GM19240 (cell line): ENCODE data around the gene ARID3A.

ENCODE experiments used
- DNase-seq: peaks from one replicate; pipeline ENCODE4 v3.0.0; 2011; ENCODE audit warnings: low spot score; ENCODE audit not compliant: insufficient read length

Gene ARID3A

DNA sequence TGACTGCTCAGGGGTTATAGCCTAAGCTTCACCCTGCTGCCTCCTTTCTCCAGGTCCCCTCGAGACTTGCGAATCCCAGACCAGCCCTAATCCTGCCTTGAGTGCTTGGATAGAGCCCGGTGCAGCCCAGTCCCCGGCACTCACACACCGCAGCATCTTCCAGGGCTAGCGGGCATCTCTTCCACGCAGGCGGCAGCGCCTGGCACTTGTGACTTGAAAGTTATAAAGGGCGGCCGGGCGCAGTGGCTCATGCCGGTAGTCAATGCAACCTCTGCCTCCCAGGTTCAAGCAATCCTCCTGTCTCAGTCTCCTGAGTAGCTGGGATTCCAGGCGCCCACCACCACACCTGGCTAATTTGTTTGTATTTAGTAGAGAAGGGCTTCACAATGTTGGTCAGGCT is 60.2 kb downstream of the ARID3A start:
- DNase-seq: no peak

GRCh38 chr19:988081-988480 is 62.2 kb downstream of the ARID3A start:
- DNase-seq: no peak

- no peak for DNase-seq
These were observed 62.7 kb downstream of the ARID3A start for GRCh38 chr19:988510-988909.

GRCh38 chr19:989381-990081 is 63.7 kb downstream of the ARID3A start:
- DNase-seq: no peak

DNA sequence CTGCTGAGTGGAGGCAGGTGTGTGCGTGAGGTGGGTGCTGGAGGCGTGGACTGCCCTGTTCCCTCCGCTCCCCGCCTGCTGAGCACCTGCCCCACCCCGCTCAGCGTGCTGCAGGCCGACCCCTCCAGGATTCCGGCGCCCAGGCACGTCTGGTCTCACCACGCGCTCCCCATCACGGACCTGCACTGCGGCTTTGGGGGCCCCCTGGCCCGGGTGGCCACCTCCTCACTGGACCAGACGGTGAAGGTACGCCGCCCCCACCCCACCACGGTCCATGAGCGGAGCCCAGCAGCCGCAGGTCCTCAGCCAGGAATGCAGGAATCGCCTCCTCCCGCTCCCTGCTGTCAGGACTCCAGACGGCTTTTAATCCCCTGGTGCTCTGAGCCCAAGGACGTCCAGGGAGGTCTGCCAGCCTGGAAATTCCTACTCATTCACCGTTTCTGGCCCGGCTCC is 64.3 kb downstream of the ARID3A start:
- no peak for DNase-seq

DNA sequence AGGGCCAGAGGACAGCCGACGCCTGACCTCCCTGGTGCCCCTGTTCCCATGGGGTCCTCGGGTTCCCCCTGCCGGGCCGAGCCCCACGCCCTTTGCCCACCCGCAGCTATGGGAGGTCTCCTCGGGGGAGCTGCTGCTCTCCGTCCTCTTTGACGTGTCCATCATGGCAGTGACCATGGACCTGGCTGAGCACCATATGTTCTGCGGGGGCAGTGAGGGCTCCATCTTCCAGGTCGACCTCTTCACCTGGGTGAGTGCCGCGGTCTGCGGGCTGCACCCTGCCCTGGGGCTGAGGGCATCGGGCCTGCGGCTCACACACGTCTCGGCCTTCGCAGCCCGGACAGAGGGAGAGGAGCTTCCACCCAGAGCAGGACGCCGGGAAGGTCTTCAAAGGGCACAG is 64.9 kb downstream of the ARID3A start:
- no peak for DNase-seq

DNA sequence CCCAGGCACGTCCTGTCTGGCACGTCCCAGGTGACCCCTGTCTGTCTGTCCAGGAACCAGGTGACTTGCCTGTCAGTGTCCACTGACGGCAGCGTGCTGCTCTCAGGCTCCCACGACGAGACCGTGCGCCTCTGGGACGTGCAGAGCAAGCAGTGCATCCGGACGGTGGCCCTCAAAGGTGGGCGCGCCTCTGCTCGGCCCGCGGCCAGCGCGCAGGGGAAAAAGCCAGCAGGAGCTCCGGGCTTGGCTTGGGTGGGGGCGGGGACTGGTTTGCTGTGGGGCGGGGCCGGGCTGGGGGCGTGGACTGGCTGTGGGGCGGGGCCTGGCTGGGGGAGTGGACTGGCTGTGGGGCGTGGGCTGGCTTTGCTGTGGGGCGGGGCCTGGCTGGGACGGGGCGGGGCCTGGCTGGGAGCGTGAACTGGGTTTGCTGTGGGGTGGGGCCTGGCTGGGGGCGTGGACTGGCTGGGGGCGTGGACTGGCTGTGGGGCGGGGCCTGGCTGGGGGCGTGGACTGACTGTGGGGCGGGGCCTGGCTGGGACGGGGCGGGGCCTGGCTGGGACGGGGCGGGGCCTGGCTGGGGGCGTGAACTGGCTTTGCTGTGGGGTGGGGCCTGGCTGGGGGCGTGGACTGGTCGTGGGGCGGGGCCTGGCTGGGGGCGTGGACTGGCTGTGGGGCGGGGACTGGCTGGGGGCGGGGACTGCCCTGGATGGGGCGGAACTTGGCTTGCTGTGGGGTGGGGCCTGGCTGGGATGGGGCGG is 65.5 kb downstream of the ARID3A start:
- no peak for DNase-seq

DNA sequence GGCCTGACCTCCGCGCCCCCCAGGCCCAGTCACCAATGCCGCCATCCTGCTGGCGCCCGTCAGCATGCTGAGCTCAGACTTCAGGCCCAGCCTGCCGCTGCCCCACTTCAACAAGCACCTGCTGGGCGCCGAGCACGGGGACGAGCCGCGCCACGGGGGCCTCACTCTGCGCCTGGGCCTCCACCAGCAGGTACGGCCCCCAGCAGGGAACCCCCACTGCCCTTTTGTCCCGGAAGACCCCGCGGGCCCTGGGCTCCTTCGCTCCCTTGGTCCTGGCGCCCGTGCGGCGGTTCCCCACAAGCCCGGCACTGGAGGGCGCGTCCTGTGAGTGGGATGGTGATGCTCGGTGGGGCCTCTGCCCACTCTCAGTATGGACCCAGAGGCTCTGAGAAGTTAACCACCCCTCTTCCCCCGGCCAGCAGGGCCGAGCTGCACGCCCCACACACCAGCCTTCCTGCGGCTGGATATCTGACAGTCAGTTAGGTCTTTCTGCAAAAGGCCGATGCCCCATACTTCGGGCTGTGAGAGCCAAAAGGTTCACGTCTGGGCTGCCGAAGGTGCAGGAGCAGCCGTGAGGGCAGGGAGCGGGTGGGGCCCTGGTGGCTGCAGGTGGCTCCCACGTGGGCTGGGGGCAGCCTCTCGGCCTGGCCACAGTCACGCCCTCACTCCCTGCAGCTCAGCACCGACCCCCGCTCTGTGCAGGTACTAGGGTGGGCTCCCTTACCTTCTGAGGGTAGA is 66.3 kb downstream of the ARID3A start:
- no peak for DNase-seq

- DNase-seq: no peak
These were observed 66.8 kb downstream of the ARID3A start for GRCh38 chr19:992670-993055.

DNA sequence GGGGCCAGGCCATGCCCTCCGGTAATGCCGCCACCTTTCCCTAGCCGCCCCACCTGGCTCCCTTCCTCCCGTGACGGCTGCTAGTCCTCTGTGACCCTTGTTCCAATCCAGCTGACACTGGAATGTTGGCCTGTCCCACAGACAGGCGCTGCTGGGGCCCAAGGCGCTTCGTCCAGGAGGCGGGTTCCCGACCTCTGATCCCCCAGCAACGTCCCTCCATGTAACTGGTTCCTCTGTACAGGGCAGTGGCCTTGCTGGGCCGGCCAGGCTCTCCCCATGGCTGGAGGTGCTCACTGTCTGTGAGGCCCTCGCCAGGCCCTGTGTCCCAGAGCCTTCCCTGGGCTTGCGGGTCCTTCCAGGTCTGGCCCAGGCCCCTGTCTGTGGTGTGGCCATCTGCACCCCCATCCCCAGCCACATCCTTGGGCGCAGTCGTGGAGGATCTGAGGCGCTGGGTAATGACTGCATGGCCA is 67.6 kb downstream of the ARID3A start:
- no peak for DNase-seq

DNA sequence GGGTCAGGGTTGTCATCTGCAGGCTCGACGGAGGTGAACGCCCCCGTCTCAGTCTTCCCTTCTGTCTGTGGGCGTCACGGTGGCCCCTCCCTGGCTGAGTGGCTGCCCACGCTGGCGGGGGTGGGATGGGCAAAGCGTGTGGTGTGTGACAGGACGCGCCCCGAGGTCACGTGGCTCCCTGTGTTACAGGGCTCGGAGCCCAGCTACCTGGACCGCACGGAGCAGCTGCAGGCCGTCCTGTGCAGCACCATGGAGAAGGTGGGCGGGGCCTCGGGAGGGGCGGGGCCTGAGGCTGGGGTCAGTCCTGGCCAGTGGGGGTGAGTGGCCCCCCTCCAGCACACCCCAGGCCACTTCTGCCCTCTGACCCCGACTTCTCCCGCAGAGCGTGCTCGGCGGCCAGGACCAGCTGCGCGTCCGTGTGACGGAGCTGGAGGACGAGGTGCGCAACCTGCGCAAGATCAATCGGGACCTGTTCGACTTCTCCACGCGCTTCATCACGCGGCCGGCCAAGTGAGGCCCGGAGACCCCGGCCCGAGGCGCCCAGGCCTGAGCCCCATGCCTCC is 68.1 kb downstream of the ARID3A start:
- no peak for DNase-seq

- DNase-seq: no peak
These were observed 68.7 kb downstream of the ARID3A start for GRCh38 chr19:994516-994915.

DNA sequence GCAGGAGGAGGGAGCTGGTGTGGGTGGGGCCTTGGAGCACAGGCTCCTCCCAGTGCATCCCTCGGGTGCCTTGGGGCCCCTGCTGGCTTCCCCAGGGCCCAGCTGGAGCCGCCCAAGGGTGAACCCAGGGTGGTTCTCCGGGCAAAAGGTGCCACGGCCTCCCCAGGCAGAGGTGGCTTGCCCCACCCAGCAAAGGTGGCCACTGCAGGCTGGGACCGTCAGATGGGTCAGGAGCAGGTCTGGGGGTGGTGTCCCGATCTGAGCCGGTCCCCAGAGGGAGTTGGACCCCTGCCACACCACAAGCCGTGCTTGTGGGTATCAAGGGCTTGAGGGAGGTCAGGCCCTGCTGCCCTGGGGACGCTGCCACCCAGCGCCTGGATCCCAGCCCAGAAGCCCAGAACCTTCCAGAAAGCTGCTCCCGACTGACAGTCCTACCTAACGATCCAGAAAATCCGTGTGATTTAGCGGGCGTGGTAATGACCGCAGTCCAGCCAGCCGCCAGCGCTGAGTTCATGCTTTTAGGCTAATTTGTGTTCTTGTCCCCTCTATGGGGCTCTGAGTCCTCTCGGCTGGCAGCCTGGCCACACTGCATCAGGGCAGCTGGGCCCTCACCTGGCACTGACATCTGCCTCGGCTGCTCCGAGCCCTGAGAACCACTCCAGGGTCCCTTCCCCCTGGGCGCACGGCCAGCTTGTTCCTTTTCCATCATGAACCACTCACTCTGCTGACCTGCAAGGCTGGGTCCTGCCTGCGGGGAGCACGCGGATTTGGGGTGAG is 69.4 kb downstream of the ARID3A start:
- DNase-seq: no peak

- DNase-seq: no peak
These were observed 70.4 kb downstream of the ARID3A start for GRCh38 chr19:996051-996838.

GRCh38 chr19:998064-998463 is 72.2 kb downstream of the ARID3A start:
- DNase-seq: no peak

DNA sequence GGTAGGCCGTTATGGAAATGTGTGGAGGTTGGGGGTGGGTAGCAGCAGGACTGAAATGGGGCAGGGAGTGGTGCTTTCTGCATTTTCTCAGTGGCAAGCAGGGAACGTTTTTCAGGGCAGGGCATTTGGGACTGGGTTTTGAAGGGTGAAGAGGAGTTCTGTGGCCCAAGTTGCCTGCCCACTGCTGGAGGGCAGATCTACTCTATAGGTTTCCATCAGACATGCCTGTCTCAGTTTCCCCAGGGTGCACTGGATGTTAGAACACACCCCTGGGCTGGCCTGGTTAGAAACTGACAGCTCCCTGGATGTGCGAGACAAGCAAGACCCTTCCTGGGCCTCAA is 73.5 kb downstream of the ARID3A start:
- no peak for DNase-seq

GRCh38 chr19:1000095-1000494 is 74.3 kb downstream of the ARID3A start, which contains the start of gene GRIN3B:
Gene GRIN3B, plus strand, starts transcription at chr19:1000419. Its CDS starts 19 bp downstream, at chr19:1000438.
- DNase-seq: peak; percentile 83

DNA sequence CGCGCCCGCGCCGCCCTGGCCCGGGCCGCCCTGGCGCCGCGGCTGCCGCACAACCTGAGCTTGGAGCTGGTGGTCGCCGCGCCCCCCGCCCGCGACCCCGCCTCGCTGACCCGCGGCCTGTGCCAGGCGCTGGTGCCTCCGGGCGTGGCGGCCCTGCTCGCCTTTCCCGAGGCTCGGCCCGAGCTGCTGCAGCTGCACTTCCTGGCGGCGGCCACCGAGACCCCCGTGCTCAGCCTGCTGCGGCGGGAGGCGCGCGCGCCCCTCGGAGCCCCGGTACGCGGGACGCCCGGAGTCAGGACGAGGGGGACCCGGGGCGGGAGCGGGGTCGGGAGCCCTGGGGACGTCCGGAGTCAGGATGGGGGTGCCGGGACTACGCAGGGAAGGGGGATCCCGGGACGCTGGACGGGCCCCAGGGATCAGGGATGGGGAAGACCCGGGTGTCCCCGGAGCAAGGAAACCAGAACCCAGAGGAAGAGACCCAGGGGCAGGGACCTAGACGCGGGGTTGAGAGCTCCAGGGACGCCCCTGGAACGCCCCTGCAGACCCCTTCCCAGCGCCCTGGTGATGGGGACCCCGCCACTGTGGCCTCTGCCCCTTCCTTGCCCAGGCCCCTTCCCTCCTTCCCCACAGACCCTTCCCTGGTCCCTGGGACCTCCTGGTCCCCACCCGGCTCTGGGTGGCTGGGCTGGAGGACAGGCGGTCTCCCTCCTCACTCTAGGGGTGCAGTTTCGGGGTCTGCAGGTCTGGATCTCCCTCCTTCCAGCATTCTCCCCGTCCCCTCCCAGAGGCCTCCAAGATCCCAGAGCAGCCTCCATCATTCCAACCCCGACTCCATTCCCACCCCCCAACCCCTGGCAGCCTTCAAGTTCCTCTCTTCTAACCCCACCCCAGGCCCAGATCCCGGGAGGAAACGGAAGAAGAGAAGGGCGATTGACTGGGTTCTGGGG is 75.0 kb downstream of the ARID3A start:
- no peak for DNase-seq

DNA sequence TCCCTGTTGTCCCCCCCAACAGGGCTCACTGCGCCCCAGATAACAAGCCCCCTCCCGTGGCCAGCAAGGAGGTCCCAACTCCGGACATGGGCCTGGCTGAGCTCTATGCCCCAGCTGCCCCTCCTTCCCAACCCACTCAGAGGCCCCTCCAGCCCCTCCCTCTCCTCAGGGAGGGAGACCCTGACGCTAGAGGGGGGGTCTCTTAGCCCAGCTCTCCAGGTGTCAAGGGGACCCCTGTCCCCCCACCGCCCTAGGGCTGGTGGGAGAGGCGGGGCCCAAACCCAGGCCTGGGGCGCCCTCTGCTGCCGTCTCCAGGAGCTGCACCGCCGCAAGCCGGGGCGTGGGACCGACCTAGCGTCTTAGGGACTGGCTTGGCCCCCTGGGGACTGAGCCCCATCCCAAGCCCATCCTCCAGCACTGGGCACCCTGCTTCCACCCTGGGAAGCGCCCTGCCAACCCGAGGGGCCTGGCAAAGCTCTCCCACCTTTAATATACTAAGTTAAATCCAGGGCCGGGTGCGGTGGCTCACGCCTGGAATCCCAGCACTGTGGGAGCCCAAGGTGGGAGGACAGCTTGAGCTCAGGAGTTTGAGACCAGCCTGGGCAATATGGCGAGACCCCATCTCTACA is 75.8 kb downstream of the ARID3A start:
- peak; percentile 94 for DNase-seq
